BE2C (cell line): ENCODE data around the gene MAN1A2.

Experiments used
- DNase-seq: peaks from one replicate; pipeline ENCODE4 v3.0.0-alpha.2; 2020
- H3K27me3 ChIP-seq: fragments of 250-450 bp; sonication (Bioruptor Pico); 2 replicates; pipeline ENCODE4 v1.5.1; 2020; ENCODE audit warnings: mild to moderate bottlenecking
- H3K36me3 ChIP-seq: fragments of 250-450 bp; sonication (Bioruptor Pico); 2 replicates; pipeline ENCODE4 v1.5.1; 2020; ENCODE audit warnings: mild to moderate bottlenecking
- H3K4me1 ChIP-seq: fragments of 250-450 bp; sonication (Bioruptor Pico); 2 replicates; pipeline ENCODE4 v1.5.1; 2020
- H3K4me3 ChIP-seq: 2 replicates; pipeline ENCODE4 v1.5.1; 2011; ENCODE audit warnings: low read depth, low read length
- H3K9me3 ChIP-seq: fragments of 250-450 bp; sonication (Bioruptor Pico); 2 replicates; pipeline ENCODE4 v1.5.1; 2020
- TF ChIP-seq, protein P1 (sequence below): IDR thresholded peaks from 2 replicates; pipeline ENCODE4 v1.5.1; 2012; ENCODE audit warnings: mild to moderate bottlenecking, low read depth, low read length

The MAN1A2 gene

DNA sequence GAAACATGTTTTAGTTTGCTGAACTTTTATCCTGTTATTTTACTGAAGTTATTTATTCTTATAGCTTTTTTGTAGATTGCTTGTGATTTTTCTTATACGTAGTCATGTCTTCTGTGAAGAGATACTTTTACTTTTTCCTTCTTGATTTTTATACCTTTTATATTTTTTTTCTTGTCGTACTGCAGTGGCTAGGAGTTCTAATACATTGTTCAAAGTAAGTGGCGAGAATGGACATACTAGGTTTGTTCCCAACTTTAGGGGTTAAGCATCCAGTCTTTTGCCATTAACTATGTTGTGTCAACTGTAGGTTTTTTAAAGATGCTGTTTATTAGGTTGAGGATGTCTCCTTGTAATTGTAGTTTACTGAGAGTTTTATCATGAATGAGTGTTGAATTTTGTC lies 36.3 kb downstream of the MAN1A2 start:
- DNase-seq, result no peak
- Histone ChIP-seq H3K27me3 (no peaks in the 10 kb centered on the region), H3K4me1 (no peaks in the 10 kb centered on the region), H3K4me3 (no peak overlapping the region), H3K36me3 (peaks cover 18% of the 10 kb centered on the region), H3K9me3 (no peaks in the 10 kb centered on the region; the same call in 1 of the 2 replicates)
- TF ChIP-seq, protein P1, sequence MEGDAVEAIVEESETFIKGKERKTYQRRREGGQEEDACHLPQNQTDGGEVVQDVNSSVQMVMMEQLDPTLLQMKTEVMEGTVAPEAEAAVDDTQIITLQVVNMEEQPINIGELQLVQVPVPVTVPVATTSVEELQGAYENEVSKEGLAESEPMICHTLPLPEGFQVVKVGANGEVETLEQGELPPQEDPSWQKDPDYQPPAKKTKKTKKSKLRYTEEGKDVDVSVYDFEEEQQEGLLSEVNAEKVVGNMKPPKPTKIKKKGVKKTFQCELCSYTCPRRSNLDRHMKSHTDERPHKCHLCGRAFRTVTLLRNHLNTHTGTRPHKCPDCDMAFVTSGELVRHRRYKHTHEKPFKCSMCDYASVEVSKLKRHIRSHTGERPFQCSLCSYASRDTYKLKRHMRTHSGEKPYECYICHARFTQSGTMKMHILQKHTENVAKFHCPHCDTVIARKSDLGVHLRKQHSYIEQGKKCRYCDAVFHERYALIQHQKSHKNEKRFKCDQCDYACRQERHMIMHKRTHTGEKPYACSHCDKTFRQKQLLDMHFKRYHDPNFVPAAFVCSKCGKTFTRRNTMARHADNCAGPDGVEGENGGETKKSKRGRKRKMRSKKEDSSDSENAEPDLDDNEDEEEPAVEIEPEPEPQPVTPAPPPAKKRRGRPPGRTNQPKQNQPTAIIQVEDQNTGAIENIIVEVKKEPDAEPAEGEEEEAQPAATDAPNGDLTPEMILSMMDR, result no peak

DNA sequence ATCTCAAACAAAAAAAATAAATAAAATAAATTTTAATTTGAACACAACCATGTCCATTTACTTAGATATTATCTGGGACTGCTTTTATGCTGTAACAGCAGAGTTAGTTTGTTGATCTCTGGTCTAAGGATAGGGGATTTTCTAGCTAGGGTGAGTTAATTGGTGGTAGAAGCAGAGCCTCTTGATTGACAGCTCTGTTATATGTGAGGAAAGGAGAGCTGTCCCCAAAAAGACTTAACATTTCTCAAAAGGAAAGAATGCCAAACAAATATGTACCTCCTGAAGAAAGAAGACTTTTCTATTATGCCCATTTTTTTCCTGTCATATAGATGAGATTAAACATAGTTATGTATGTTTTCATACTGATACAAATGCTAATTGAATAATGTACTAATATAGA lies 37.8 kb downstream of the MAN1A2 start:
- Histone ChIP-seq H3K4me3 (no peak overlapping the region), H3K4me1 (no peaks in the 10 kb centered on the region), H3K36me3 (peaks cover 18% of the 10 kb centered on the region), H3K9me3 (no peaks in the 10 kb centered on the region; the same call in 1 of the 2 replicates), H3K27me3 (no peaks in the 10 kb centered on the region)
- no peak for DNase-seq
- TF ChIP-seq, protein P1, result no peak

DNA sequence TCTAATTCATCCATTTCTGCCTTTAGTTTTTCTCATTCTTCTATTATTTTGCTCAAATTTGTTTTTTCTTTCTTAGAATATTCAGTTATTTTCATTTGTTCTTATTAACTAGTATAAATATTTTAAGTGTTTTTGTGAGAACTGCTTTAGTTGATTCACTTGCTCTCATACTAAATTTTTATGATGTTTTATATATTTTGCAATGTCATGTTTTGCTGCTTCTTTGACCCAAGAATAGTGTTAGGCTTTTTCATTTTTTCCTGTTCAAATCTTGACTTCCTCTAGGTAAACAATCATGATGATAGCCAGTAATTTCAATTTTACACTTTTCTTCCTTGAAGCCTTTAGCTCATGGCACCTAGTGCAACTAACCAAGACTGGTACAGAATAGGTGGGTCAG lies 45.2 kb downstream of the MAN1A2 start:
- Histone ChIP-seq H3K4me1 (no peaks in the 10 kb centered on the region), H3K36me3 (peaks cover 3% of the 10 kb centered on the region), H3K9me3 (no peaks in the 10 kb centered on the region), H3K27me3 (no peaks in the 10 kb centered on the region), H3K4me3 (no peak overlapping the region)
- TF ChIP-seq, protein P1, result no peak
- no peak for DNase-seq

DNA sequence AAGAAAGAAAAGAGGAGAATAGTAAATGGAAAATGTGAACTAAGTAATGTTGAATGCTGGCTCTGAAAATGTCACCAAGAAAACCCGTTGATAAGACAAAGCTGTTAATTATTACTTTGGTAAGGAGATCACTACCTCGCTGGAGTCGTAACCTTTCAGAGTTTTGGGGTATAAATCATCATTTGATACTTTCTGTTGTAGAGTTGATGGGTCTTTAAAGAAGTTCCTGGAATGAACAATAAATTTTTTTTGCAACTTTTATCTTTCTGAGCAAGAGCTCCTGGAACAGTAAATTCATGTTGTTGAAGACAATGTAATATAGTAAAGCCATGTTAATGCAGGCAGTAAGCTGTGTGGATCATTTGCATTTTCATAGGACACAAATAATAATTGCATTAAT lies 46.2 kb downstream of the MAN1A2 start:
- Histone ChIP-seq H3K36me3 (peaks cover 3% of the 10 kb centered on the region), H3K4me1 (no peaks in the 10 kb centered on the region), H3K27me3 (no peaks in the 10 kb centered on the region)

DNA sequence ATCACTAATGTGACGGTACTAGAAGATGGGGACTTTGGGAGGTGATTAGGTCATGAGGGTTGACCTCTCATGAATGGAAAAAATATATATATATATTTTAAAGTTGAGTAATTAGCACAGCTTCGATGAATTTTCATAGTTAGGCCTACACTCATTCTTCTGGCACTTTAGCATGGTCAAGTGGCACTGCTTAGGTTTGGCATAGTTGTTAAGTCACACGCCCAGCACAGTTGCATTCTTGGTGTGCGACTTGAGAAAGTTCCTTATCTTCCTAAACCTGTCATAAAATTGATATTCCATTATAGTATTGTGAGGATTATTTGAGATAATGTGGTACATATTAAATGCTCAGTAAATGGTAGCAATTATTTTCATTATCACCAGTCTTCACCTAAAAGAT lies 47.7 kb downstream of the MAN1A2 start:
- Histone ChIP-seq H3K36me3 (peaks cover 3% of the 10 kb centered on the region), H3K4me1 (no peaks in the 10 kb centered on the region), H3K27me3 (no peaks in the 10 kb centered on the region), H3K9me3 (no peaks in the 10 kb centered on the region), H3K4me3 (no peak overlapping the region)
- TF ChIP-seq, protein P1, result no peak
- no peak for DNase-seq

More for the DNA sequence above, 46.2 kb downstream of the MAN1A2 start:
- TF ChIP-seq, protein P1, result no peak
- no peak for DNase-seq
- Histone ChIP-seq H3K4me3 (no peak overlapping the region), H3K9me3 (no peaks in the 10 kb centered on the region)

DNA sequence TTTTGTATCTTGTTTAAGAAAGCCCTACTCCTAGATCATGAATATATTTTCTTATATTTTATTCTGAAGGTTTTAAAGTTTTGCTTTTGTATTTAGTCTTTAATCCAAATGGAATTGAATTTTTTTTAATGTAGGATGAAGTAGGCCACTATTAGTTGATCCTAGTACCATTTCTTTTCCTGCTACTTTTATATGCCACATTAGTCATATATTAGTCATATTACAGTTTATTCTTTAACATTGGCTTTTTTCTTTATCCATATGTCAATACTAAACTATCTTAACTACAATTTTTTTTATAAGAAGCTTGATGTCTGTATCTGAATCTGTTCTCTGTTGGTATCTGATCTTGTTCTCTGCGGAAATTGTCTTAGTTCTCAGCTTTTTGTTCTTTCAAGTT lies 48.8 kb downstream of the MAN1A2 start:
- Histone ChIP-seq H3K4me1 (no peaks in the 10 kb centered on the region), H3K4me3 (no peak overlapping the region), H3K9me3 (no peaks in the 10 kb centered on the region), H3K27me3 (no peaks in the 10 kb centered on the region), H3K36me3 (peaks cover 3% of the 10 kb centered on the region)
- TF ChIP-seq, protein P1, result no peak
- no peak for DNase-seq
